ENCODE measurements around the gene ANKRD60. TPM values are rescaled to one million over a fixed set of nuclear protein-coding genes. Genes with fewer than 3 reads are reported as not detected.

ANKRD60 gene
- total RNA-seq, 4 donors from 2014 or later = not detected

DNA sequence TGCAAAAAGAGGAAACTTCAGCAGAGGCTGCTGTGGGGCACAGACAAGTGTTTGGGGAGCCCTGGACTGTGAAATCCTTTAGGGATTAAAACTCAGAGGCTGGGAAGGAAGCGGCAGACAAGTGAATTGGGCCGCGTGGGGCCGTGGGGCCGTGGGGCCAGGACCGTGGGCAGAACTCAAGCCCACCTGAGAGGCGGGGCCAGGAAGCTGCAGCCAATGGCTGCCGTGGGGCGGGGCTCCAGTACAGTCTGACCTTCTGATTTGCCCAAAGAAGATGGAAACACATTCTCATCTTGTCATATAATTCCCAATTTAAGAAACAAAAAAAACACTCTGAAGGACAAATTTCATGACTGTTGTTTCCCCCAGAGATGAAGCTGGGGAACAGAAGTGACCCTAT is 55.4 kb downstream of the ANKRD60 start:
- no peaks in the 10 kb centered on the region for H3K27me3 ChIP-seq
- no peak overlapping the region for H3K27ac ChIP-seq
- TF ChIP-seq POLR2A (IDR thresholded peaks at IDR 0.05) = no peak
- TF ChIP-seq, protein P1, sequence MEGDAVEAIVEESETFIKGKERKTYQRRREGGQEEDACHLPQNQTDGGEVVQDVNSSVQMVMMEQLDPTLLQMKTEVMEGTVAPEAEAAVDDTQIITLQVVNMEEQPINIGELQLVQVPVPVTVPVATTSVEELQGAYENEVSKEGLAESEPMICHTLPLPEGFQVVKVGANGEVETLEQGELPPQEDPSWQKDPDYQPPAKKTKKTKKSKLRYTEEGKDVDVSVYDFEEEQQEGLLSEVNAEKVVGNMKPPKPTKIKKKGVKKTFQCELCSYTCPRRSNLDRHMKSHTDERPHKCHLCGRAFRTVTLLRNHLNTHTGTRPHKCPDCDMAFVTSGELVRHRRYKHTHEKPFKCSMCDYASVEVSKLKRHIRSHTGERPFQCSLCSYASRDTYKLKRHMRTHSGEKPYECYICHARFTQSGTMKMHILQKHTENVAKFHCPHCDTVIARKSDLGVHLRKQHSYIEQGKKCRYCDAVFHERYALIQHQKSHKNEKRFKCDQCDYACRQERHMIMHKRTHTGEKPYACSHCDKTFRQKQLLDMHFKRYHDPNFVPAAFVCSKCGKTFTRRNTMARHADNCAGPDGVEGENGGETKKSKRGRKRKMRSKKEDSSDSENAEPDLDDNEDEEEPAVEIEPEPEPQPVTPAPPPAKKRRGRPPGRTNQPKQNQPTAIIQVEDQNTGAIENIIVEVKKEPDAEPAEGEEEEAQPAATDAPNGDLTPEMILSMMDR (IDR thresholded peaks at IDR 0.05 in 4 of 5, conservative IDR thresholded peaks at IDR 0.05 in 1 of 5) = no peak
- no peaks in the 10 kb centered on the region for H3K9me3 ChIP-seq
- in situ Hi-C loops (cut with MboI; ENCODE audit: low sequenced_read_pairs in 4 of 4) (no loop called here), intact Hi-C loops (cut with DNase I; ENCODE audit: low total_unique reads) (no loop called here)
- H3K36me3 ChIP-seq = no peaks in the 10 kb centered on the region
- H3K4me3 ChIP-seq = no peak overlapping the region
- ATAC-seq (no peak), DNase-seq (no peak)
- no peaks in the 10 kb centered on the region for H3K4me1 ChIP-seq

DNA sequence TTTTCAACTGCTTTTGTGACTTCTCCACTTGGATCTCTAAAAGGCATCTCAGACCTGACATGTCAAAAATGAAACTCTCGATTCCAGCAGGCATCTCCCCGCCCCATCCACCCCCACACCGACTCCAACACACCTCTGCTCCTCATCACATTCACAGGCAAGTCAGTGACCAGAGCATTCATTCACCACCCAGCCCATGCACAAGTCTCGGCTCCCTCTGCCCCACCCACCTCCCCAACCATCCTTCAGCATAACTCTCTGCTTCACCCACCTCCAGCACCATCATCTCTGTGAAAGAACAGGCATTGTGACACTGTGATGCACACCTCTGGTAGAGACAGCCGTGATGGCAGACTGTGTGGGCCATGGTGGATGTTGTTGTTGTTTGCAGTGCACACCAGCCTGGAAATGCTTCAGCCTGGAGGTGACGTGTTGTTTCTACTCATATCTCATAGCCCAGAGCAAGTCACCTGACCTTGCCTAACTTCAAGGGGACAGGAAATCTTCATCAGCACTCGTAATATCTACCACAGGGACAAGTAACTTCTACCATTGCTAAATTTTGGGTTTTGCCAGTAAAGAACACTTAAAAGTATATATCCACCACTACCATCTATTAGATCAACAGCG is 56.5 kb downstream of the ANKRD60 start:
- Histone ChIP-seq H3K4me3 (no peak overlapping the region), H3K27me3 (no peaks in the 10 kb centered on the region), H3K27ac (no peak overlapping the region), H3K9me3 (no peaks in the 10 kb centered on the region), H3K4me1 (no peaks in the 10 kb centered on the region), H3K36me3 (no peaks in the 10 kb centered on the region)
- no peak for TF ChIP-seq POLR2A (IDR thresholded peaks at IDR 0.05)
- TF ChIP-seq, protein P1 (IDR thresholded peaks at IDR 0.05 in 4 of 5, conservative IDR thresholded peaks at IDR 0.05 in 1 of 5) = no peak
- in situ Hi-C loops (cut with MboI; ENCODE audit: low sequenced_read_pairs in 4 of 4) (no loop called here), intact Hi-C loops (cut with DNase I; ENCODE audit: low total_unique reads) (no loop called here)
- ATAC-seq (no peak), DNase-seq (no peak)

DNA sequence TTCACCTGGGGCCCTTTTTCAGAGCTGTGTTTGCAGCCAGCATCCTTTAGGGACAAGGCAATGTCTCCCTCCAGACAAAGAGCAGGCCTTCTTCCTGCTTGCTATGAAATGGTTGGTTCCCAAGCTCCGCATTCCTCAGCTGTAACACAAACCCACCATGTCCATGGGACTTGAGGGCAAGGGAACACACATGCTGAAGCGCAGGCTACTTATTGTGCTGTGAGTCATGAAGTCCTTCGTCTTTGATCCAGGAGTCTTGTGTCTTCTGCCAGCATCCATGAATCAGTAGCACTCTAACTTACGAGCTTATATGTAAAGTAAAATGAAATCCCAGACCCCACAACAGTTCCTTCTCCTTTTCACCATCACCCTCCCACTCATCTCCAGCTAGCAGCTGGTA is 59.0 kb downstream of the ANKRD60 start:
- Histone ChIP-seq H3K27me3 (no peaks in the 10 kb centered on the region), H3K27ac (no peak overlapping the region), H3K4me1 (no peaks in the 10 kb centered on the region), H3K36me3 (no peaks in the 10 kb centered on the region), H3K4me3 (no peak overlapping the region), H3K9me3 (no peaks in the 10 kb centered on the region)
- in situ Hi-C loops (cut with MboI; ENCODE audit: low sequenced_read_pairs in 4 of 4) (no loop called here), intact Hi-C loops (cut with DNase I; ENCODE audit: low total_unique reads) (no loop called here)
- ATAC-seq (no peak), DNase-seq (no peak)
- TF ChIP-seq, protein P1 (IDR thresholded peaks at IDR 0.05 in 4 of 5, conservative IDR thresholded peaks at IDR 0.05 in 1 of 5) = no peak
- TF ChIP-seq POLR2A (IDR thresholded peaks at IDR 0.05) = no peak

DNA sequence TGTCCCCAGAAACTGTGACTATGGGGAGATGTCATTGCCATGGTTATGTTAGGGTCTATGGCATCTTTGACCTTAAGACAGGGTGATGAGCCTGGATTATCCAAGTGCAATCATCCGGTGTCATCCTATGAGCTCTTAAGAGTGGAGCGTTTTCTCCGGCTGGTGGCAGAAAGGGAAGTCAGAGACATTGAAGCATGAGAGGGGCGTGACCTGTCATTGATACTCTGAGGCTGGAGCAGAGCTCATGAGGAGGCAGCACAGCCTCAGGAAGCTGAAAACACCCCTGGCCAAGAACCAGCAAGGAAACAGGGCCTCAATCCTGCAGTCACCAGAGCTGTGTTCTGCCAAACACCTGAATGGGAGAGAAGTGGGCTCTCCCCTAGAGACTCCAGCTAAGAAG is 59.6 kb downstream of the ANKRD60 start:
- DNase-seq (no peak), ATAC-seq (no peak)
- Histone ChIP-seq H3K36me3 (no peaks in the 10 kb centered on the region), H3K9me3 (no peaks in the 10 kb centered on the region), H3K4me3 (no peak overlapping the region), H3K4me1 (no peaks in the 10 kb centered on the region), H3K27me3 (no peaks in the 10 kb centered on the region), H3K27ac (no peak overlapping the region)
- TF ChIP-seq, protein P1 (IDR thresholded peaks at IDR 0.05 in 4 of 5, conservative IDR thresholded peaks at IDR 0.05 in 1 of 5) = no peak
- no peak for TF ChIP-seq POLR2A (IDR thresholded peaks at IDR 0.05)
- intact Hi-C loops (cut with DNase I; ENCODE audit: low total_unique reads) = no loop called here
- in situ Hi-C loops (cut with MboI; ENCODE audit: low sequenced_read_pairs in 4 of 4) = no loop called here

DNA sequence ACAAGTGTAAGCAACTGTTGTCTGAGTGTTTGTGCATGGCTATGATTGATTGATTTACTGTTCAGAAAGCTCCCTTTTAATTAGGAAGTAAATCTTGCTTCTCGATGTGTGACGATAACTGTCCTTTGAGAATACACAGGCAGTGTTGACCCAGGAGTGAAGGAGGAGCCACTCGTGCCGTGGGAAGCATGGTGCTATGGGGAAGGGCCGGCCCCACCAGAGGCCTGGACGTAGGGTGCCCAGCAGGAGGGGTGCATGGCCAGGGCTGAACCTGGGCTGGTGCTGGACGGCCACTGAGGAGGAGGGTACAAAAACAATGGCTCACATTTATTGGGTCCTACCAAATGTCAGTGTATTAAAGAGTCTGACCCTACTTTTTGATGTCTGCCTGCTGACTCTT is 60.7 kb downstream of the ANKRD60 start:
- H3K4me1 ChIP-seq = no peaks in the 10 kb centered on the region
- ATAC-seq (no peak), DNase-seq (no peak)
- H3K27ac ChIP-seq = no peak overlapping the region
- intact Hi-C loops (cut with DNase I; ENCODE audit: low total_unique reads) (no loop called here), in situ Hi-C loops (cut with MboI; ENCODE audit: low sequenced_read_pairs in 4 of 4) (no loop called here)
- no peak overlapping the region for H3K4me3 ChIP-seq
- H3K9me3 ChIP-seq = no peaks in the 10 kb centered on the region
- TF ChIP-seq, protein P1 (IDR thresholded peaks at IDR 0.05 in 4 of 5, conservative IDR thresholded peaks at IDR 0.05 in 1 of 5) = no peak
- no peak for TF ChIP-seq POLR2A (IDR thresholded peaks at IDR 0.05)
- no peaks in the 10 kb centered on the region for H3K27me3 ChIP-seq
- no peaks in the 10 kb centered on the region for H3K36me3 ChIP-seq
